GM21447 (cell line): ENCODE results near the gene OR6C76.
"Not testable (repeated sequence)": the region's sequence is repeated elsewhere in the genome, so short reads cannot be mapped to it uniquely, and the experiment has no call there.

Source experiments
- ATAC-seq: cut with Tn5 transposase; IDR thresholded peaks from one replicate; pipeline ENCODE4 v1.9.1; 2021; ENCODE audit not compliant: unreplicated experiment

The OR6C76 gene

DNA sequence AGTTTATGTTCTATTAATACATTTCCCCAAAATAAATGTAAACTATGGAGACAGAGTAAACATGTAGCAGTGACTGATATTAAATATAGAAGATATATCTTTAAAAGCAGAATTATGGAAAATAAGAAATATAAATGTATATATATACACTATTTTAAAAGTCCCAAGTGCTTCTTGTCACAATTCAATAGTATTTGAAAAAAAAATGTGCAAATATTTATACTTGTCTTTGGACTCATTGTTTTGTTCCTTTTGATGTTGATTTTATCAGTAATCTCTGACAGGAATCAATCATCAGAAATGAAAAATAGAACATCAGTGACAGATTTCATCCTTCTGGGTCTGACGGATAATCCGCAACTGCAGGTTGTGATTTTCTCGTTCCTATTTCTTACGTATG is at the start of gene OR6C76:
Gene OR6C76 (plus strand): TSS at position 301 of the 400 bp plus-strand sequence. CDS start 0 bp downstream, at position 301.
- ATAC-seq = no peak

- ATAC-seq = no peak
Measured at GRCh38 chr12:55385891-55386290, 40.2 kb upstream of the OR6C76 start.

DNA sequence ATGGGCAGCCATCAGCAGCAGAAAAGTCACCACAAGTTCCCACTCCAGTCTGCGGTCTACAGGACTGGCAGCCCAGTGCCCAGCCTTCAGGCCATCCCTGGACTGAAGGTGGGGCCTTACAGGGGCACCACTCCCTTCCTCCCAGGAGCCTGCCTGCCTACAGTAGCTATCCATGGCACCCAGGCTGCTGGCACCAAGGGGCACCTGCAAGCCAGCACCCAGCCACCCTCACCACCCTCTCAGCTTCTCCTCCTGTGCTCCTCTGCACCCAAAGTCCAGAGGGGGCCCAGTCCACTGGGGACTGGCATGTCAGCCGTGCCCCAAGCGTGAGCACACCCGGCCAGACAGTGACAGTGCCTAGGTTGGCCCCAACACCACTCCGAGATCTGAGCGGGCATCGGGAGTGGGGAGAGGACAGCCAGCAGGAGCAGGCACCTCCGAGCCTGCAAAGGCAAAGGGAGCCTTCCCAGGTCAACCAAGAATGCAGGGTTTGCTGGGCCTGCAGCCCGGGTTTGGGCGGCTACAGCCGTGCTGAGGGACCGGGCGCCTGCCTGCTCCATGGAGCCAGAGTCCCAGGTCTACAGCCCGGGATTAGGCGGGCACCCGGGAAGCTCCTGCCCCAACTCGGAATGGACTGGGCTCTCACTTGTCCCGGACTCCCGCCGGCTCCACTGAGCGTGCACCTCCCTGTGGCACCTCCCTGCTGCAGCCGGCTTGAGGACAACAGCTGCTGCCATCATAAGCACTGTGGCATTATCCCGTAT is 33.8 kb upstream of the OR6C76 start:
- ATAC-seq = no peak

DNA sequence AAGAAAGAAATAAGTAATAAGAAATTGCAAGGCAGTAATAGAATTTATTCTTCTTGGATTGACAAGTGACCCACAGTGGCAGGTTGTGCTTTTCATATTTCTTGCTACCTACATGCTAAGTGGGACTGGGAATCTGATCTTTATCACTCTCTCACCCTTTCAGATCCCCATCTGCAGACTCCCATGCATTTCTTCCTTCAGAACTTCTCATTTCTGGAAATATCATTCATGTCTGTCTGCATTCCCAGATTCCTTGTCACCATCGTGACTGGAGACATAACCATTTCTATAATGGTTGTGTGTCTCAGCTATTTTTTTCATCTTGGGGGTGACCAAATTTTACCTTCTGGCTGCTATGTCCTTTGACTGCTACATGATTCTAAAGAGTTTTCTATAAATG is 29.7 kb upstream of the OR6C76 start:
- ATAC-seq = no peak

GRCh38 chr12:55400229-55400628 is 25.8 kb upstream of the OR6C76 start, which contains the start of gene OR6C65:
TSS of gene OR6C65 (plus strand) at chr12:55400529. CDS start at chr12:55400529, 0 bp downstream.
- ATAC-seq = no peak

GRCh38 chr12:55407866-55408265 is 18.2 kb upstream of the OR6C76 start:
- no peak for ATAC-seq

DNA sequence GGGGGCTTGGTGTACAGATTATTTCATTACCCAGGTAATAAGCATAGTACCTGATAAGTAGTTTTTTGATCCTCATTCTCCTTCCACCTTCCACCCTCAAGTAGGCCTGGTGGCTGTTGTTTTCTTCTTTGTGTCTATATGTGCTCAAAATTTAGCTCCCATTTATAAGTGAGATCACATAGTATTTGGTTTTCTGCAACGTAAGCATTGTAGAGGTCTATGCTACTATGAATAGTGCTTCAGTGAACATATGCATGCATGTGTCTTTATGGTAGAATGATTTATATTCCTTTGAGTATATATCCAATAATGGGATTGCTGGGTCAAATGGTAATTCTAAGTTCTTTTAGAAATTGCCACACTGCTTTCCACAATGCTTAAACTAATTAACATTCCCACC is 16.9 kb upstream of the OR6C76 start:
- not testable (repeated sequence) for ATAC-seq

- not testable (repeated sequence) for ATAC-seq
Measured at GRCh38 chr12:55412138-55412537, 13.9 kb upstream of the OR6C76 start.

- not testable (repeated sequence) for ATAC-seq
Measured at GRCh38 chr12:55413498-55414388, 12.3 kb upstream of the OR6C76 start.

GRCh38 chr12:55414396-55414823 is 11.6 kb upstream of the OR6C76 start:
- not testable (repeated sequence) for ATAC-seq

- ATAC-seq = not testable (repeated sequence)
Measured at GRCh38 chr12:55414889-55415288, 11.2 kb upstream of the OR6C76 start.

GRCh38 chr12:55416961-55417360 is 9.1 kb upstream of the OR6C76 start:
- ATAC-seq = no peak

DNA sequence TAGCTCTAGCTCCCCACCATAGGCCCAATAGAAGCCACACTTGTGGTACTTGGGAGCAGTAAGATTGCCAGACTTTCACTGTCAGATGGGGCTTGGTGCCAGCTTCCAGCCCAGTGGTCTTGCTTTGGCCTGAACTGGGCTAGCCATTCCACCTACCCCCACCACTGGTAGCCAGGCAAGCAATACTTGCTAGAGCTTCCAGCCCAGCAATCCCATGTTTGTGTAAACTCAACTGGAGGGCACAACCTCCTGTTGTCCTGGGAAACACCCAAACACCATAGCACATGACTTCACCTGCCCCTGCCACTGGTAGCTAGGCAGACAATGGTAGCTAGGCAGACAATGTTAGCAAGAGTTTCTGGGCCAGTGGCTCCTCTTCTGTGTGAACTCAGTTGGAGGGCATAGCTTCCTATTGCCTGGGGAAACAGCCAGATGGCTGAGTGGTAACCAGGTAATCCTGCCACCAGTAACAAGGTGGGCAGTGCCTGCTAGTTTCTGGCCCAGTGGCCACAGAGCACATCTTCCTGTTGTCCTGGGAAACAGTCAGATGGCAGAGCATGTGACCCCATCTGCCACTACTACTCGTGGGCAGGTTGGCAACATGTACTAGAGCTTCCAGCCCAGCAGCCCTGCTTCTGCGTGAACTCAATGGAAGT is 5.6 kb upstream of the OR6C76 start:
- ATAC-seq = no peak

DNA sequence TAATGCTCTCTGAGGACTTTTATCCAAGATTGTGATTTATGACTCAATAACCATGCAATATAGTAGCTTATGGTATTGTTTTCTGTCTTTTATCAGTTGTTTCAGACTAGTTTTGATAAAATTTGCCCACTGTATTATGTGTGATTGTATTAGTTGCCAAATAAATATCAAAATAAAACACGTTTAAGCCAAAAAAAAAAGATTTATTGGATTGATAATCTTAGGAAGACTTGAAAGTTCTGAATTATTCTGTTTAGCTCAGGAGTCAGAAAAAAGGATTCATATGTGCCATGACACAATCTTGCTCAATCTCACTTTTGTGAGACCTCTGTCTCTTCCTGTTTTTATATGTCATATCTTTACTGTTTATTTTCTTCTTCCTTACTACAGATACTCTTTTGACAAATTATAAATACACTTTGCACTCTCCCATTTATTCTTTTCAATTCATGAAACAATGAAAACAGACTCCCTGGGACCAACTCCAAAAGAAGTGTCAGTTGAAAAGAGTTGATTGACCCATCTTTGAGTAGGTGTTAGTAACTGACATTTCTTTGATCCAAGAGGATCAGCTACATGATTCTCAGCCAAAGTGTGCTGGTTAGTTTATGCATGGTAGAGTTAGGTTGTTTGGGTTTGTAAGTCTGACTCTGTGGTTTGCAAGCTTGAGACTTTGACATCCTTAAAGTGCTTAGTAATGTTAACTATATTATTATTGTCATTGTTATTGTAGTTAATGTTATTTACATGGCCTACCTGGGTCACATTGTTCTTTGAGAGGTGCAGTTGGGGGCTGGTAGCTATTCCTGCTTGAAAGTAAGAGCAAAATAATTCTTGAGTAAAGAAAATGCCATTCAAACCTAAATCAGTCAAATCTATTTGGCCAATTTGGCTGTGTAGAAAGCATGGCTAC is 2.5 kb downstream of the OR6C76 start:
- ATAC-seq = no peak

DNA sequence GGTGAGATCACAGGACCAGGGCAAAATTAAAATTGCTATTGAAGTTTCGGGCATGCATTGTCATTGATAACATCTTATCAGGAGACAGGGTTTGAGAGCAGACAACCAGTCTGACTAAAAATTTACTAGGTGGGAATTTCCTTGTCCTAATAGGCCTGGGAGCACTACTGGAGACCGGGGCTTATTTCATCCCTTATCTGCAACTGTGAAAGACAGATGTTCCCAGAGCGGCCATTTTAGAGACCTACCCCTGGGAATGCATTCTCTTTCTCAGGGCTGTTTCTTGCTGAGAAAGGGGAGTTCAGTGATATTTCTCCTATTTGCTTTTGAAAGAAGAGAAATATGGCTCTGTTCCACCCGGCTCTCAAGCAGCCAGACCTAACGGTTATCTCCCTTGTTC is 15.2 kb downstream of the OR6C76 start:
- not testable (repeated sequence) for ATAC-seq

- no peak for ATAC-seq
Measured at GRCh38 chr12:55443776-55444175, 17.7 kb downstream of the OR6C76 start, which contains the start of gene OR6C2. TSS of gene OR6C2 (plus strand) at chr12:55444076. CDS start at chr12:55452214, 8,138 bp downstream.

GRCh38 chr12:55445357-55445756 is 19.3 kb downstream of the OR6C76 start:
- no peak for ATAC-seq

GRCh38 chr12:55446326-55446725 is 20.3 kb downstream of the OR6C76 start:
- no peak for ATAC-seq

DNA sequence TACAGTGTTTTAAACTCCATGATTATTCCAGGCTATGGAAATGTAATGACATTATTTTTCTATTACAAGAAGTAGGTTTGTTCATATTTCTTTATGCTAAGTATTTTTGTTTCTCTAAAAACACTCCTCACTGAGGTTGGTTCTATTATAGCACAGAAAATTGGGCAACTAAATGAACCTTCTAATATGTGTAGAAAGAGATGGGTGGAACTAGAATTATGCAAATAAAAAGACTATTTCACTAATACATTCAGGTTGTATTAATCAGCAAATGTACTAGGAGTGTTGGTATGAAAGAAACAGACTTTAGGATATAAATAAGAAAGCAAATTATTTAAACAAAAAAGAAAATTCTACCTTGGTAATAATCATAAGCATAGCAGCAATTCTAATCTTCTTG is 22.8 kb downstream of the OR6C76 start:
- no peak for ATAC-seq

DNA sequence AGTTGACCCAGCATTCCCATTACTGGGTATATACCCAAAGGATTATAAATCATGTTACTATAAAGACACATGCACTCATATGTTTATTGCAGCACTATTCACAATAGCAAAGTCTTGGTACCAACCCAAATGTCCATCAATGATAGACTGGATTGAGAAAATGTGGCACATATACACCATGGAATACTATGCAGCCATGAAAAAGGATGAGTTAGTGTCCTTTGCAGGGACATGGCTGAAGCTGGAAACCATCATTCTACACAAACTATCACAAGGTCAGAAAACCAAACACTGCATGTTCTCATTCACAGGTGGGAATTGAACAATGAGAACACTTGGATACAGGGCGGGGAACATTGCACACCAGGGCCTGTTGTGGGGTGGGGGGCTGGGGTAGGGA is 38.9 kb downstream of the OR6C76 start:
- not testable (repeated sequence) for ATAC-seq
